GM18873 (cell line): ENCODE results near the gene TMEM208.

Experiments used
- ATAC-seq: cut with Tn5 transposase; IDR thresholded peaks from one replicate; pipeline ENCODE4 v1.9.1; 2021; ENCODE audit warnings: mild to moderate bottlenecking, moderate library complexity, moderate number of reproducible peaks; ENCODE audit not compliant: unreplicated experiment, low FRiP score

The TMEM208 gene

GRCh38 chr16:67234180-67234597 lies 7.3 kb downstream of the TMEM208 start:
- ATAC-seq: no peak

- no peak for ATAC-seq
Observed at GRCh38 chr16:67235816-67236562, 9.1 kb downstream of the TMEM208 start.

- ATAC-seq: no peak
Observed at GRCh38 chr16:67236563-67237395, 9.8 kb downstream of the TMEM208 start.

GRCh38 chr16:67237396-67238277 lies 10.7 kb downstream of the TMEM208 start:
- no peak for ATAC-seq

GRCh38 chr16:67238278-67238575 lies 11.3 kb downstream of the TMEM208 start:
- ATAC-seq: no peak

- no peak for ATAC-seq
Observed at GRCh38 chr16:67238806-67239470, 12.0 kb downstream of the TMEM208 start.

- ATAC-seq: no peak
Observed at GRCh38 chr16:67240506-67240905, 13.6 kb downstream of the TMEM208 start.

- no peak for ATAC-seq
Observed at GRCh38 chr16:67241008-67241900, 14.3 kb downstream of the TMEM208 start.

GRCh38 chr16:67242138-67242730 lies 15.3 kb downstream of the TMEM208 start:
- no peak for ATAC-seq

- no peak for ATAC-seq
Observed at GRCh38 chr16:67243481-67243880, 16.6 kb downstream of the TMEM208 start.

- peak; percentile 45 for ATAC-seq
Observed at GRCh38 chr16:67244387-67245185, 17.7 kb downstream of the TMEM208 start.

GRCh38 chr16:67245186-67245585 lies 18.3 kb downstream of the TMEM208 start:
- no peak for ATAC-seq

GRCh38 chr16:67245674-67246080 lies 18.7 kb downstream of the TMEM208 start:
- ATAC-seq: no peak

GRCh38 chr16:67246081-67246755 lies 19.3 kb downstream of the TMEM208 start:
- no peak for ATAC-seq

- ATAC-seq: no peak
Observed at GRCh38 chr16:67246756-67247191, 19.8 kb downstream of the TMEM208 start.

- peak; percentile 33 for ATAC-seq
Observed at GRCh38 chr16:67247192-67248072, 20.5 kb downstream of the TMEM208 start, which contains the start of gene FHOD1. FHOD1 (minus strand) TSS chr16:67247481; CDS start chr16:67247410, 71 bp downstream.

GRCh38 chr16:67248073-67248400 lies 21.1 kb downstream of the TMEM208 start:
- ATAC-seq: no peak
